ENCODE measurements around the gene KNL1. TPM values are rescaled to one million over a fixed set of nuclear protein-coding genes. Genes with fewer than 3 reads are reported as not detected.
A peak's percentile ranks its signal among the peaks of the same experiment; 100 is the strongest.

KNL1 gene
- total and polyA plus RNA-seq, 3 experiments from 2014 or later = 0.03 to 19.5 (median 19.2) TPM

DNA sequence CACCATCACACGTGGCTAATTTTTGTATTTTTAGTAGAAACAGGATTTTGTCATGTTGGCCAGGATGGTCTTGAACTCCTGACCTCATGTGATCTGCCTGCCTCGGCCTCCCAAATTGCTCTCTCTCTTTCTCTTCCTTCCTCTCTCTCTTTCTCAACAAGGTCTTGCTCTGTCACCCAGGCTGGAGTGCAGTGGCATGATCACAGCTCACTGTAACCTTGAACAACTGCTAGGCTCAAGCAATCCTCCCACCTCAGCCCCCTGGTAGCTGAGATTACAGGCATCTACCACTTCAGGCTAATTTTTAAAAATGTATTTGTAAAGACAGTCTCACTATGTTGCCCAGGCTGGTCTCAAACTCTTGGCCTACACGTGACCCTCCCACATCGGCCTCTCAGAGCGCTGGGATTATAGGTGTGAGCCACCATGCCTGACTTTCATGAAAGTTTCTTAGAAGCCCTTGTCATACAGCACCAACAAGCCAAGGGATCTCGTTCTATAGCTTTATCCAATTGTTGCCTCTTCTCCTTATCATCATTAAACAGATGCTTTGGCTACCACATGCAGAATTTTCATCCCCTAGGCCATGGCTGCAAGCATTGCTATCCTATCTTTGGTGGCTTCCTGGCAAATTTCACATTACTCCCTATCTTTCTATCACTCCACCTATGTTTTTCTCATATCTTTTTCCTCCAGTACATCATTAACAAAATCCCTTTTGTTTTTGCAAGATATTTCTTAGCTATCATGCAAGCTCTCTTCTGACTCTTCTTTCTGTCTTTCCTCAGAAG lies 34.9 kb upstream of the KNL1 start:
- Histone ChIP-seq H3K27me3 (ENCODE audit: insufficient read depth, low read length, poor library complexity, severe bottlenecking) (no peaks in the 10 kb centered on the region), H3K4me1 (ENCODE audit: insufficient read depth, low read length) (peaks cover 4% of the 10 kb centered on the region), H3K4me3 (ENCODE audit: low read length) (no peak overlapping the region), H3K9me3 (ENCODE audit: low read length) (no peaks in the 10 kb centered on the region), H3K27ac (ENCODE audit: low read depth, low read length) (no peak overlapping the region), H3K36me3 (ENCODE audit: insufficient read depth, low read length) (peaks cover 21% of the 10 kb centered on the region)
- H3K36me3 Mint-ChIP-seq = peaks cover 15 to 73% (median 29%) of the 10 kb centered on the region in 3 donors
- H3K27me3 Mint-ChIP-seq = no peaks in the 10 kb centered on the region
- no peak for DNase-seq
- peaks cover 13 to 72% (median 58%) of the 10 kb centered on the region in 3 donors for H3K4me1 Mint-ChIP-seq
- CTCF ChIA-PET = interaction anchor here (1.3 kb wide), 1 partner anchor 10 kb away, joined by 4 read pairs; the partner anchor contains the start of gene RPUSD2
- no peak overlapping the region for H3K4me3 Mint-ChIP-seq
- no peaks in the 10 kb centered on the region for H3K9me3 Mint-ChIP-seq
- POLR2A ChIA-PET = no interaction called here
- peak overlapping the region in 2 of 8 donors; percentile 0 to 17 for H3K27ac Mint-ChIP-seq

DNA sequence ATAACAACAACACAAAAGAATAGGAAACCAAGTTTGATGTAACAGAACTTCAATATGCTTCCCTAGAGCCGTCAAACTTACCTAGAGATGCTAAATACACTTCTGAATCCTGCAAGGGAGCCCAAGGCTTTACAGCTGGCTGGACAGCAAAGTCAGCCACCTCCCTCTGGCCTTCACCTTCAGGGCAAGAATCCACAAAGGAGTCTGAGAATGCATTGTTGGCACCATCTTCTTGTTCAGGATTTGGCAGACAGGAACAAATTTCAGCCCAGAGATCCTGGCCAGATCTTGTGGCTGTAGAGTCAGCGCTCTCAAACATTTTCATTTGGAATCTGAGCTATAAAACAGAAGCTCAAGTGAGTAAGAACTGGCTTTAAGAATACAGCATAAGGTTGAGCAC lies 31.4 kb upstream of the KNL1 start:
- Histone ChIP-seq H3K9me3 (ENCODE audit: low read length) (no peaks in the 10 kb centered on the region), H3K27ac (ENCODE audit: low read depth, low read length) (no peak overlapping the region), H3K4me3 (ENCODE audit: low read length) (no peak overlapping the region), H3K27me3 (ENCODE audit: insufficient read depth, low read length, poor library complexity, severe bottlenecking) (no peaks in the 10 kb centered on the region), H3K4me1 (ENCODE audit: insufficient read depth, low read length) (peaks cover 14% of the 10 kb centered on the region), H3K36me3 (ENCODE audit: insufficient read depth, low read length) (no peaks in the 10 kb centered on the region)
- peaks cover 0 to 5% of the 10 kb centered on the region in 2 donors for H3K27me3 Mint-ChIP-seq
- H3K9me3 Mint-ChIP-seq = no peaks in the 10 kb centered on the region
- no peak for DNase-seq
- CTCF ChIA-PET = no interaction called here
- H3K27ac Mint-ChIP-seq = peak overlapping the region in 5 of 8 donors; percentile 38 to 89 (median 54)
- H3K4me3 Mint-ChIP-seq = peak overlapping the region in 6 of 7 donors; percentile 5 to 83 (median 42)
- H3K36me3 Mint-ChIP-seq = peaks cover 0 to 46% (median 16%) of the 10 kb centered on the region in 3 donors
- H3K4me1 Mint-ChIP-seq = peaks cover 26 to 76% (median 75%) of the 10 kb centered on the region in 3 donors
- POLR2A ChIA-PET = no interaction called here

DNA sequence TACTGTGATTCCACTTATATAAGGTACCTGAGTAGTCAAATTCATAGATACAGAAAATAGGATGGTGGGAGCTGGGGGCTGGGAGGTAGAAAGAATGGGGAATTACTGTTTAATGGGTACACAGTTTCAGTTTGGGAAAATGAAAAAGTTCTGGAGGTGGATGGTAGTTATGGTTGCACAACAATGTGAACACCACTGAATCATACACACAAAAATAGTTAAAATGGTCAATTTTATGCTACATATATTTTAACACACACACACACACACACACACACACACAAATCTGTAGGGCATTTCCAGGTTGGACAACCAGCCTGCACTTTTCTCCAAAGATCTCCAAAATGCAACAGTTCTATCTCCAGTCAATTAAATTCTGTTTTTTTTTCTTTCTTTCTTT lies 30.6 kb upstream of the KNL1 start:
- Histone ChIP-seq H3K36me3 (ENCODE audit: insufficient read depth, low read length) (no peaks in the 10 kb centered on the region), H3K4me1 (ENCODE audit: insufficient read depth, low read length) (peaks cover 15% of the 10 kb centered on the region), H3K27me3 (ENCODE audit: insufficient read depth, low read length, poor library complexity, severe bottlenecking) (no peaks in the 10 kb centered on the region), H3K9me3 (ENCODE audit: low read length) (no peaks in the 10 kb centered on the region), H3K4me3 (ENCODE audit: low read length) (no peak overlapping the region), H3K27ac (ENCODE audit: low read depth, low read length) (no peak overlapping the region)
- Mint-ChIP-seq H3K36me3 (peaks cover 0 to 41% (median 16%) of the 10 kb centered on the region in 3 donors), H3K27me3 (peaks cover 0 to 5% of the 10 kb centered on the region in 2 donors), H3K4me3 (peak overlapping the region; percentile 50 to 97 (median 72)), H3K9me3 (no peaks in the 10 kb centered on the region), H3K4me1 (peaks cover 26 to 72% (median 69%) of the 10 kb centered on the region in 3 donors), H3K27ac (peak overlapping the region in 7 of 8 donors; percentile 37 to 96 (median 82))
- ChIA-PET POLR2A (no interaction called here), CTCF (no interaction called here)
- no peak for DNase-seq

DNA sequence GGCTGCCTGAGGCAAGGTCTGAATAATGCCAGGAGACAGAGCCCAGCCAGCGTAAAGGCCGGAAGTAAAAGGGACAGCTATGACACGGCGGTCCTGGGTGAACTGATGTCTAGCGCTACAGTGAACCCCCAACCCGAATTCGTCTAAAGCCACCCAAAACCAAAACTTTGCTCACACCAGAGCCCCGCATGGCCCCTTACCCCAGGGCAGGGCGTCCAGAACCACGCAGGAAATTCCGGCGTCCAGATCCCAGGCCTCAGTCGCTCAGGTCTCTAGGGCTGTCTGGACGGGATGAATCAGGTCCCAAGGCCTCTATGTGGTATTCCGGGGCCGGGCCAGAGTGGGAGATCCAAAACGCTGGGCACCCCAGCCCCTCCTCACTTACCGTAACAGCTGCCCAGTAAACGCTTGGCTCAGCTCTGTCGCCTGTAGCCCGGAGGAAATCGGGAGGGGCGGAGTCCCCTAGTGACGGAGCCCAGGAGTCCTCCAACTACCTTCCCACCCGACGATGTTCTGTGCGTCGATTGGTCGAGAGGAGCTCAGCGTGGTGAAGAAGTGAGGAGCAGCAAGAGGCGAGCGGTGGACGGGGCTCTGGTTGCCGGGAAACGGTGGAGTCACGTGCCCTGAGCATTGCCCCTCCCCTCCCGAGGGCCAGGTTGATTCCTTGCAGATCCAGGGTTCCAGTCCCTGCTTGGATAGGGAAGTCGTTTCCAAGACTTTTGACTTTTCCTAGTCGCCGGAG lies 29.3 kb upstream of the KNL1 start, which contains the start of gene CCDC32:
Gene CCDC32 (minus strand): TSS at position 452 of the 742 bp plus-strand sequence. CDS start 2,027 bp downstream, outside the sequence.
- Histone ChIP-seq H3K4me3 (ENCODE audit: low read length) (peak within 1 kb of the TSS; percentile 100), H3K9me3 (ENCODE audit: low read length) (no peaks in the 10 kb centered on the region), H3K27me3 (ENCODE audit: insufficient read depth, low read length, poor library complexity, severe bottlenecking) (no peaks in the 10 kb centered on the region), H3K4me1 (ENCODE audit: insufficient read depth, low read length) (peaks cover 20% of the 10 kb centered on the region), H3K27ac (ENCODE audit: low read depth, low read length) (peak within 1 kb of the TSS; percentile 99), H3K36me3 (ENCODE audit: insufficient read depth, low read length) (no peaks in the 10 kb centered on the region)
- Mint-ChIP-seq H3K36me3 (peaks cover 0 to 38% (median 13%) of the 10 kb centered on the region in 3 donors), H3K9me3 (no peaks in the 10 kb centered on the region), H3K27ac (peak within 1 kb of the TSS; percentile 88 to 100 (median 98)), H3K4me1 (peaks cover 33 to 72% (median 65%) of the 10 kb centered on the region in 3 donors), H3K27me3 (peaks cover 0 to 5% of the 10 kb centered on the region in 2 donors), H3K4me3 (peak within 1 kb of the TSS; percentile 87 to 97 (median 95))
- POLR2A ChIA-PET = interaction anchor here (0.6 to 1.5 kb wide), 3 partner anchors 25 to 934 kb away, joined by 3 to 10 read pairs (median 3); no protein-coding TSS in a partner anchor
- DNase-seq = peak; percentile 93 to 97 (median 94)
- CTCF ChIA-PET = interaction anchor here (0.7 to 2.9 kb wide), 6 partner anchors 25 to 329 kb away, joined by 3 to 20 read pairs (median 4); partner anchors contain the start of gene VPS18

DNA sequence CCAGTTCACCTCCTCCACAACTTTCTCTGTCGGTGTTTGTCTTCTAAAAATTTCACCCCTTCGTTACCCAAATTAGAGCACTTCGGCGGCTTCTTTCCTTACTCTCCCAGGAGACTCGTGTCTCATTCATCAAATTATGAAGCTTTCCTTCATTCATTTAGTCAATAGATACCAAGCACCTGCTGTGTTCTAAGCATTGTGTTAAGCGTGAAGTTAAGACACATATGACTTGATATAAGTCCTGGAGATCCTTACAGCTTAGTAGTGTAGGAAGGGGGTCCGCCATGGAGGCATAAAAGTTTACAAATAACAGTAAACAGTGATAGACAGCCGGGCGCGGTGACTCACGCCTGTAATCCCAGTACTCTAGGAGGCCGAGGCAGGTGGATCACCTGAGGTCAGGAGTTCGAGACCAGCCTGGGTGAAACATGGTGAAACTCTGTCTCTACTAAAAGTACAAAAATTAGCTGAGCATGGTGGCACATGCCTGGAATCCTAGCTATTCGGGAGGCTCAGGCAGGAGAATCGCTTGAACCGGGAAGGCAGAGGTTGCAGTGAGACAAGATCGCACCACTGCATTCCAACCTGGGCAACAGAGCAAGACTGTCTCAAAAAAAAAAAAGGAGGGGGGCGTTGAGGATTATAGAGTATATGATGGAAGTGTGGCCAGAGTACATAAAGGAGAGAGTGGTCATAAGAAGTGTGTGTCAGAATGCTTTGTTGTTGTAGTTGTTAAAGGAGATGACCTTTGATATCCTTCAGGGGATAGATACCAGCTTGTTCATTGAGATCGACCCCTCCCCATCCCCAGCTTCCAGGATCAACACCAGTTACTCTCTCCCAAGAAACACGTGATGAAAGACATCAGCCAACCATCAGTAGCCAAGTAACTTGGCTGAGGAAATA lies 28.5 kb upstream of the KNL1 start:
- Mint-ChIP-seq H3K27me3 (peaks cover 0 to 5% of the 10 kb centered on the region in 2 donors), H3K4me3 (peak overlapping the region; percentile 87 to 97 (median 95)), H3K36me3 (peaks cover 0 to 37% (median 9%) of the 10 kb centered on the region in 3 donors), H3K4me1 (peaks cover 37 to 75% (median 65%) of the 10 kb centered on the region in 3 donors), H3K27ac (peak overlapping the region; percentile 88 to 100 (median 98)), H3K9me3 (no peaks in the 10 kb centered on the region)
- H3K4me3 ChIP-seq (ENCODE audit: low read length) = peak overlapping the region; percentile 100
- no peak for DNase-seq
- H3K36me3 ChIP-seq (ENCODE audit: insufficient read depth, low read length) = no peaks in the 10 kb centered on the region
- H3K27ac ChIP-seq (ENCODE audit: low read depth, low read length) = peak overlapping the region; percentile 99
- no peaks in the 10 kb centered on the region for H3K9me3 ChIP-seq (ENCODE audit: low read length)
- H3K27me3 ChIP-seq (ENCODE audit: insufficient read depth, low read length, poor library complexity, severe bottlenecking) = no peaks in the 10 kb centered on the region
- CTCF ChIA-PET = interaction anchor here (0.7 to 2.9 kb wide), 5 partner anchors 25 to 329 kb away, joined by 3 to 20 read pairs (median 4); partner anchors contain the start of gene VPS18
- POLR2A ChIA-PET = interaction anchor here (0.6 to 1.5 kb wide), 2 partner anchors 24 to 328 kb away, joined by 3 to 10 read pairs; no protein-coding TSS in a partner anchor
- H3K4me1 ChIP-seq (ENCODE audit: insufficient read depth, low read length) = peaks cover 27% of the 10 kb centered on the region

DNA sequence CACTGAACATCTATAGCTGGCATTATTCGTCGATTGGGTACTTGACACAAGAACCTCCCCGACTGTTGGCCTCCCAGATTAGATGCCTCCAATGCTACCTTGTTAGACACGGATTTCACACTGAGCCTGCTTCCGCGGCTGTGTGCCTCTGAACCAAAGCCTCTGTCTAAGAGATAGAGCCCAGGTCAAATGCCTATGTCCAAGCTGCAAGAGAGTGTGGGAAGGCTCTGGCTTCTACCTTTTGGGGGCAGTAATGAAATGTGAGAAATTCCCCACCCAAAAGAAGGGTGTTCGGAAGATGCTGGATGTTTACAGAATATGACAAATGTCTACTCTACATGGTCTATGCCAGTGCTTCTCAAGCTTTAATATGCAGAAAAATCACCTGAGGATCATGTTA lies 26.9 kb upstream of the KNL1 start:
- Histone ChIP-seq H3K4me3 (ENCODE audit: low read length) (no peak overlapping the region), H3K27ac (ENCODE audit: low read depth, low read length) (no peak overlapping the region), H3K36me3 (ENCODE audit: insufficient read depth, low read length) (peaks cover 5% of the 10 kb centered on the region), H3K4me1 (ENCODE audit: insufficient read depth, low read length) (peaks cover 29% of the 10 kb centered on the region), H3K27me3 (ENCODE audit: insufficient read depth, low read length, poor library complexity, severe bottlenecking) (no peaks in the 10 kb centered on the region), H3K9me3 (ENCODE audit: low read length) (no peaks in the 10 kb centered on the region)
- Mint-ChIP-seq H3K4me3 (peak overlapping the region in 3 of 7 donors; percentile 11 to 87 (median 28)), H3K36me3 (peaks cover 0 to 34% (median 1%) of the 10 kb centered on the region in 3 donors), H3K9me3 (no peaks in the 10 kb centered on the region), H3K27ac (peak overlapping the region in 4 of 8 donors; percentile 60 to 85 (median 74)), H3K4me1 (peaks cover 39 to 72% (median 56%) of the 10 kb centered on the region in 3 donors), H3K27me3 (peaks cover 0 to 5% of the 10 kb centered on the region in 2 donors)
- POLR2A ChIA-PET = no interaction called here
- CTCF ChIA-PET = interaction anchor here (2.9 kb wide), 1 partner anchor 23 kb away, joined by 20 read pairs; no protein-coding TSS in a partner anchor
- no peak for DNase-seq

Data from CD8-positive, alpha-beta memory T cell (primary cell).